ENCODE measurements around the gene UBR4. TPM values are rescaled to one million over a fixed set of nuclear protein-coding genes. Genes with fewer than 3 reads are reported as not detected.

Gene UBR4
- total RNA-seq, 1 donor from 2014 or later = 87.3 TPM

- ATAC-seq = peak; percentile 96
These were observed 155.8 kb downstream of the UBR4 start for GRCh38 chr1:19054216-19054615.

- peak; percentile 20 for ATAC-seq
These were observed 156.6 kb downstream of the UBR4 start for GRCh38 chr1:19053486-19053885.

GRCh38 chr1:19049798-19050197 is 160.3 kb downstream of the UBR4 start:
- ATAC-seq = no peak

GRCh38 chr1:19049128-19049768 is 160.8 kb downstream of the UBR4 start:
- peak; percentile 85 for ATAC-seq

GRCh38 chr1:19046972-19047731 is 162.9 kb downstream of the UBR4 start:
- no peak for ATAC-seq

GRCh38 chr1:19045898-19046880 is 163.9 kb downstream of the UBR4 start:
- ATAC-seq = no peak

GRCh38 chr1:19044975-19045831 is 164.9 kb downstream of the UBR4 start:
- no peak for ATAC-seq

- no peak for ATAC-seq
These were observed 165.6 kb downstream of the UBR4 start for GRCh38 chr1:19044471-19044870.

GRCh38 chr1:19043579-19044443 is 166.3 kb downstream of the UBR4 start:
- ATAC-seq = no peak

- peak; percentile 49 for ATAC-seq
These were observed 167.1 kb downstream of the UBR4 start for GRCh38 chr1:19042675-19043578.

GRCh38 chr1:19040010-19040680 is 169.9 kb downstream of the UBR4 start:
- ATAC-seq = no peak

- no peak for ATAC-seq
These were observed 171.3 kb downstream of the UBR4 start for GRCh38 chr1:19038732-19039131.

GRCh38 chr1:19038096-19038495 is 172.0 kb downstream of the UBR4 start:
- ATAC-seq = no peak

- ATAC-seq = no peak
These were observed 172.4 kb downstream of the UBR4 start for GRCh38 chr1:19037659-19038058.

- no peak for ATAC-seq
These were observed 173.1 kb downstream of the UBR4 start for GRCh38 chr1:19036813-19037605.

GRCh38 chr1:19036041-19036812 is 173.8 kb downstream of the UBR4 start:
- no peak for ATAC-seq

- no peak for ATAC-seq
These were observed 174.6 kb downstream of the UBR4 start for GRCh38 chr1:19035377-19036040.

Measured in esophagus mucosa (tissue), 1 donor.